ENCODE results near the gene TAMALIN.

Gene TAMALIN

DNA sequence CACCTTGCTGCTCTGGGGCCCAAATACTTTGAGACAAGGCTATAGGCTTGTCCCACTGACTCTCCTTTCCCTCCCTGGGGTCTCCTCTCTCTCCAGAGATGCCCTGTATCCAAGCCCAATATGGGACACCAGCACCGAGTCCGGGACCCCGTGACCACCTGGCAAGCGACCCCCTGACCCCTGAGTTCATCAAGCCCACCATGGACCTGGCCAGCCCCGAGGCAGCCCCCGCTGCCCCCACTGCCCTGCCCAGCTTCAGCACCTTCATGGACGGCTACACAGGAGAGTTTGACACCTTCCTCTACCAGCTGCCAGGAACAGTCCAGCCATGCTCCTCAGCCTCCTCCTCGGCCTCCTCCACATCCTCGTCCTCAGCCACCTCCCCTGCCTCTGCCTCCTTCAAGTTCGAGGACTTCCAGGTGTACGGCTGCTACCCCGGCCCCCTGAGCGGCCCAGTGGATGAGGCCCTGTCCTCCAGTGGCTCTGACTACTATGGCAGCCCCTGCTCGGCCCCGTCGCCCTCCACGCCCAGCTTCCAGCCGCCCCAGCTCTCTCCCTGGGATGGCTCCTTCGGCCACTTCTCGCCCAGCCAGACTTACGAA is 47.6 kb downstream of the TAMALIN start:
- Histone ChIP-seq H3K9me3 (ENCODE audit: control insufficient read depth, insufficient read depth, low read length) (no peaks in the 10 kb centered on the region), H3K27me3 (ENCODE audit: control insufficient read depth, insufficient read depth, low read length) (peaks cover 12% of the 10 kb centered on the region; the same call in 1 of the 2 replicates), H3K36me3 (ENCODE audit: control insufficient read depth, insufficient read depth, low read length) (peaks cover 18% of the 10 kb centered on the region; the same call in 1 of the 2 replicates), H3K4me1 (ENCODE audit: control insufficient read depth, insufficient read depth, low read length) (no peaks in the 10 kb centered on the region), H3K4me3 (ENCODE audit: low read length) (no peak overlapping the region), H3K27ac (ENCODE audit: low read length) (no peak overlapping the region)
- no CpG with 5 or more reads among the region's 21 CpGs for WGBS (ENCODE audit: insufficient coverage, insufficient read length)
- DNase-seq (ENCODE audit: low read depth, low spot score): no peak

DNA sequence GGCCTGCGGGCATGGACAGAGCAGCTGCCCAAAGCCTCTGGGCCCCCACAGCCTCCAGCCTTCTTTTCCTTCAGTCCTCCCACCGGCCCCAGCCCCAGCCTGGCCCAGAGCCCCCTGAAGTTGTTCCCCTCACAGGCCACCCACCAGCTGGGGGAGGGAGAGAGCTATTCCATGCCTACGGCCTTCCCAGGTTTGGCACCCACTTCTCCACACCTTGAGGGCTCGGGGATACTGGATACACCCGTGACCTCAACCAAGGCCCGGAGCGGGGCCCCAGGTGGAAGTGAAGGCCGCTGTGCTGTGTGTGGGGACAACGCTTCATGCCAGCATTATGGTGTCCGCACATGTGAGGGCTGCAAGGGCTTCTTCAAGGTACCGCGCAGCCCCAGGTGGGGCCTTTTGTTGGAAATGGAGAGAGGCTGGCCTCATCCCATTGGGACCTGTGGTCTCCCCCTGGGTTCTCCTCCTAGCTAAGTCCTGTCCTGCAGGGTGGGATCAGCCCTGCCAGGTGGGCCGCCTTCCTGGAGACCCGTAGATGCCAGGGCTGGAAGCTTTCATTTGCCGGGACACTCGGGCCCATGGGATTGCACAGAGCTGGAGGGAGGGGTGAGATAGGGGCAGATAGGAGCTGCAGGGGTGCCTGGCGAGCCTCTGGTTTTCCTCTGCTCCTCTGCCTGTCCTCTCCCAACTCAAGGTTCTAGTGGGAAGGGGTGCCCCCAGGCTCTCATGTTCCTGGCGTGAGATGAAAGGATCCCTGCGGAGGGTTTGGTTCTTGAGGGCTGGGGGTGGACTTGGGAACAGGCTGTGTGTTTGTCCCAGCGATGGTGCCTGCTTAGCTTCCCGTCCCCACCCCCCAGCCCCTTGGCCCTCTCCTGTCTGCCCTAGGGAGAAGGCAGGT is 48.3 kb downstream of the TAMALIN start:
- H3K36me3 ChIP-seq (ENCODE audit: control insufficient read depth, insufficient read depth, low read length): peaks cover 18% of the 10 kb centered on the region; the same call in 1 of the 2 replicates
- WGBS (ENCODE audit: insufficient coverage, insufficient read length): no CpG with 5 or more reads among the region's 21 CpGs

DNA sequence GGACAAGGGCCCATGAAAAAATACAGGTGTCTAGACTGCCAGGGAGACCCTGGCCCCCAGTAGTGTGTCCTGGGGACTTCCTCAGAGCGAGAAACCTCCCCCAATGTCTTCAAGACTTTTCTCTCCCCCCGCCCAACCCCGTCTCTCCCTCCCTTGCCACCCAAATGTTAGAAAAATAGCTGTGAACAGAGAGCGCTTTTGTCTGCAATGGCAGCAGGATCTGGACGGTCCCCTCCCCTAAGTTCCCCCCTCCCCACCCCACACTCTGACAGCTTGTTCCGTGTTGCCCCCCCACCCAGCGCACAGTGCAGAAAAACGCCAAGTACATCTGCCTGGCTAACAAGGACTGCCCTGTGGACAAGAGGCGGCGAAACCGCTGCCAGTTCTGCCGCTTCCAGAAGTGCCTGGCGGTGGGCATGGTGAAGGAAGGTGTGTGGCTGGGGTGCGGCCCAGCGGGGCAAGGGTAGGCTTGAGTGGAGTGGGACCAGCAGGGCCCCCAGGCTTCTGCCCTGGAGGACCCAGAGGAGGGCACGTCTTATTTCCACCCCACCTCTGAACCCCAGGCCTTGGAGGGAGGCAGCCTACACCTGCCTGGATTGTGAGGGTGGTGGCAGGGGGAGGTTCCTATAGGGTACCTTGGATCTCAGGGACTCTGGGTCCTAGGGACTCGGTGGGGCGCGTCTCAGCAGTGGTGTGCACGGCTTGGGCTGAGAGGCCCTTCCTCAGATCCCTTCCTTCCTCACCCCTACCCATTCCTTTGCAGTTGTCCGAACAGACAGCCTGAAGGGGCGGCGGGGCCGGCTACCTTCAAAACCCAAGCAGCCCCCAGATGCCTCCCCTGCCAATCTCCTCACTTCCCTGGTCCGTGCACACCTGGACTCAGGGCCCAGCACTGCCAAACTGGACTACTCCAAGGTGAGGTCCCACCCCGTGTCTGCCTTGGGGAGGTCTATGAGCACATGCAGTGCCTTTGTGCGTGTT is 49.3 kb downstream of the TAMALIN start:
- no peak overlapping the region for H3K4me3 ChIP-seq (ENCODE audit: low read length)
- H3K27me3 ChIP-seq (ENCODE audit: control insufficient read depth, insufficient read depth, low read length): peaks cover 3% of the 10 kb centered on the region; the same call in 1 of the 2 replicates
- no peak for DNase-seq (ENCODE audit: low read depth, low spot score)
- no CpG with 5 or more reads among the region's 27 CpGs for WGBS (ENCODE audit: insufficient coverage, insufficient read length)
- H3K9me3 ChIP-seq (ENCODE audit: control insufficient read depth, insufficient read depth, low read length): no peaks in the 10 kb centered on the region
- H3K27ac ChIP-seq (ENCODE audit: low read length): no peak overlapping the region
- H3K4me1 ChIP-seq (ENCODE audit: control insufficient read depth, insufficient read depth, low read length): no peaks in the 10 kb centered on the region
- peaks cover 18% of the 10 kb centered on the region; the same call in 1 of the 2 replicates for H3K36me3 ChIP-seq (ENCODE audit: control insufficient read depth, insufficient read depth, low read length)

More for the DNA sequence above, 48.3 kb downstream of the TAMALIN start:
- Histone ChIP-seq H3K27me3 (ENCODE audit: control insufficient read depth, insufficient read depth, low read length) (peaks cover 5% of the 10 kb centered on the region; the same call in 1 of the 2 replicates), H3K4me1 (ENCODE audit: control insufficient read depth, insufficient read depth, low read length) (no peaks in the 10 kb centered on the region), H3K9me3 (ENCODE audit: control insufficient read depth, insufficient read depth, low read length) (no peaks in the 10 kb centered on the region), H3K4me3 (ENCODE audit: low read length) (no peak overlapping the region), H3K27ac (ENCODE audit: low read length) (no peak overlapping the region)
- no peak for DNase-seq (ENCODE audit: low read depth, low spot score)

DNA sequence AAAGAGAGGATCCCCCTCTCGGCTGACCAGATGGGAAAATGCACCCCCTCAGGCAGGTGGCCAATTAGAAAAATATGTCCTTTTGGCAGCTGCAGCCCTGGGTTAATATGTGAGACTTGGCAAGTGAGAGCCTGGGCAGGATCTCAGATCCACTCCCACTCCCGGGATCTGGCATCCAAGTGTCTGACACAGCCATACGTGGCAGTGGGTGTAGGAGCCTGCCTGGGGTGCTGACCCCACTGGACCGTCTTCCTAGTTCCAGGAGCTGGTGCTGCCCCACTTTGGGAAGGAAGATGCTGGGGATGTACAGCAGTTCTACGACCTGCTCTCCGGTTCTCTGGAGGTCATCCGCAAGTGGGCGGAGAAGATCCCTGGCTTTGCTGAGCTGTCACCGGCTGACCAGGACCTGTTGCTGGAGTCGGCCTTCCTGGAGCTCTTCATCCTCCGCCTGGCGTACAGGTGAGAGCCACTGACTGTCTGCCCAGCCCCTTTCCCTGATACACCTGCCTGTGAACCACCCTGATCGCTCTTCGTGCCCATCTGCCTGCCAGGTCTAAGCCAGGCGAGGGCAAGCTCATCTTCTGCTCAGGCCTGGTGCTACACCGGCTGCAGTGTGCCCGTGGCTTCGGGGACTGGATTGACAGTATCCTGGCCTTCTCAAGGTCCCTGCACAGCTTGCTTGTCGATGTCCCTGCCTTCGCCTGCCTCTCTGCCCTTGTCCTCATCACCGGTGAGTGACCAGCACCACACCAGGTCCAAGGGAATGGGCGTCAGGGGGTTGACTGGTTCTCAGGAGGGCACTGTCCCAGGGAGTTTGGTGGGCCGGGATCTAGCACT is 50.3 kb downstream of the TAMALIN start:
- no peak overlapping the region for H3K4me3 ChIP-seq (ENCODE audit: low read length)
- no peaks in the 10 kb centered on the region for H3K4me1 ChIP-seq (ENCODE audit: control insufficient read depth, insufficient read depth, low read length)
- WGBS (ENCODE audit: insufficient coverage, insufficient read length): no CpG with 5 or more reads among the region's 23 CpGs
- H3K27ac ChIP-seq (ENCODE audit: low read length): no peak overlapping the region
- no peak for DNase-seq (ENCODE audit: low read depth, low spot score)
- no peaks in the 10 kb centered on the region for H3K9me3 ChIP-seq (ENCODE audit: control insufficient read depth, insufficient read depth, low read length)
- peaks cover 18% of the 10 kb centered on the region; the same call in 1 of the 2 replicates for H3K36me3 ChIP-seq (ENCODE audit: control insufficient read depth, insufficient read depth, low read length)
- no peaks in the 10 kb centered on the region; the same call in 1 of the 2 replicates for H3K27me3 ChIP-seq (ENCODE audit: control insufficient read depth, insufficient read depth, low read length)

DNA sequence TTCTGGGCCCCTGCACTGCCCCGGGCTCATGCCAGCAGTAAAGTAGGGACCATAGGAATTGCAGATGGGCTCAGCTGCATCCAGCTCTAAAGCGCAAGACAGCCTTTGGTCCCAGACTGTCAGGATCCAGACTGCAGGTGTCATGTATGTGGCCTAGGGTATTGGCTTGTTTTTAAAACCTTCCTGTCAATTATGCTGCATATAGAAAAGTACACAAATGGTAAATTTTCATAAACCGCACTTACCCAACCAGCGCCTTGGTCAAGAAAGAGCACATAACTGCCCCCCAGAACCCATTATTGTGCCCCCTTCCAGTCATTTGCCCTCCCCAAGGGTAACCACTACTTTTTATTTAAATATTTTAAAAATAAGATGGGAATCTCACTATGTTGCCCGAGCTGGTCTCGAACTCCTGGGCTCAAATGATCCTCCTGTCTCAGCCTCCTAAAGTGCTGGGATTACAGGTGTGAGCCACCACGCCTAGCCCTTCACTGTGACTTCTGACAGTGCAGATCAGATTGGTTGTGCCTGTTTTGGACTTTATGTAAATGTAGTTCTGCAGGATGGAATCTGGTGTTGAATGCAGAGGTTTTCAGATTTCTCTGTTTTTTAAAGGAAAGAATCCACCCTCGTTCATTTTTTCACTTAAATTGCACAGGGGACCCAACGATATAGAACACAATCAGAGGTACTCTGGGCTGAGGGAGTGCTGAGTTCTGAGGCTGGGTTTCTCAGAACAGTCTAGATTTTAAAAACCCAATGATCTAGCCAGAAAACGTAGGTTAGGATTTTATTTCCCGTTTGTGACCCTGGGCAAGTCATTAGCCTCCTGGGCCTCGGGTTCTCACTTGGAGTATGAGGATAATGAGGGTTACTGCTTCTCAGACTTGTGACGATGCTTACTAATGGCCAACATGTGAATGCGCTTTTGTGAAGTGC is 51.2 kb downstream of the TAMALIN start:
- peaks cover 18% of the 10 kb centered on the region; the same call in 1 of the 2 replicates for H3K36me3 ChIP-seq (ENCODE audit: control insufficient read depth, insufficient read depth, low read length)
- H3K4me3 ChIP-seq (ENCODE audit: low read length): no peak overlapping the region
- H3K27ac ChIP-seq (ENCODE audit: low read length): no peak overlapping the region
- DNase-seq (ENCODE audit: low read depth, low spot score): no peak
- no peaks in the 10 kb centered on the region for H3K27me3 ChIP-seq (ENCODE audit: control insufficient read depth, insufficient read depth, low read length)
- no peaks in the 10 kb centered on the region for H3K4me1 ChIP-seq (ENCODE audit: control insufficient read depth, insufficient read depth, low read length)
- no CpG with 5 or more reads among the region's 14 CpGs for WGBS (ENCODE audit: insufficient coverage, insufficient read length)
- H3K9me3 ChIP-seq (ENCODE audit: control insufficient read depth, insufficient read depth, low read length): no peaks in the 10 kb centered on the region

DNA sequence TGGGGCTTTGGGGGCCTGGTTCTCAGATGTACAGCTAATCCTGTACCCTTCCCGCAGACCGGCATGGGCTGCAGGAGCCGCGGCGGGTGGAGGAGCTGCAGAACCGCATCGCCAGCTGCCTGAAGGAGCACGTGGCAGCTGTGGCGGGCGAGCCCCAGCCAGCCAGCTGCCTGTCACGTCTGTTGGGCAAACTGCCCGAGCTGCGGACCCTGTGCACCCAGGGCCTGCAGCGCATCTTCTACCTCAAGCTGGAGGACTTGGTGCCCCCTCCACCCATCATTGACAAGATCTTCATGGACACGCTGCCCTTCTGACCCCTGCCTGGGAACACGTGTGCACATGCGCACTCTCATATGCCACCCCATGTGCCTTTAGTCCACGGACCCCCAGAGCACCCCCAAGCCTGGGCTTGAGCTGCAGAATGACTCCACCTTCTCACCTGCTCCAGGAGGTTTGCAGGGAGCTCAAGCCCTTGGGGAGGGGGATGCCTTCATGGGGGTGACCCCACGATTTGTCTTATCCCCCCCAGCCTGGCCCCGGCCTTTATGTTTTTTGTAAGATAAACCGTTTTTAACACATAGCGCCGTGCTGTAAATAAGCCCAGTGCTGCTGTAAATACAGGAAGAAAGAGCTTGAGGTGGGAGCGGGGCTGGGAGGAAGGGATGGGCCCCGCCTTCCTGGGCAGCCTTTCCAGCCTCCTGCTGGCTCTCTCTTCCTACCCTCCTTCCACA is 52.0 kb downstream of the TAMALIN start:
- WGBS (ENCODE audit: insufficient coverage, insufficient read length): no CpG with 5 or more reads among the region's 25 CpGs
- Histone ChIP-seq H3K27ac (ENCODE audit: low read length) (no peak overlapping the region), H3K4me3 (ENCODE audit: low read length) (no peak overlapping the region), H3K9me3 (ENCODE audit: control insufficient read depth, insufficient read depth, low read length) (no peaks in the 10 kb centered on the region), H3K27me3 (ENCODE audit: control insufficient read depth, insufficient read depth, low read length) (no peaks in the 10 kb centered on the region), H3K36me3 (ENCODE audit: control insufficient read depth, insufficient read depth, low read length) (peaks cover 18% of the 10 kb centered on the region; the same call in 1 of the 2 replicates), H3K4me1 (ENCODE audit: control insufficient read depth, insufficient read depth, low read length) (no peaks in the 10 kb centered on the region)
- no peak for DNase-seq (ENCODE audit: low read depth, low spot score)

DNA sequence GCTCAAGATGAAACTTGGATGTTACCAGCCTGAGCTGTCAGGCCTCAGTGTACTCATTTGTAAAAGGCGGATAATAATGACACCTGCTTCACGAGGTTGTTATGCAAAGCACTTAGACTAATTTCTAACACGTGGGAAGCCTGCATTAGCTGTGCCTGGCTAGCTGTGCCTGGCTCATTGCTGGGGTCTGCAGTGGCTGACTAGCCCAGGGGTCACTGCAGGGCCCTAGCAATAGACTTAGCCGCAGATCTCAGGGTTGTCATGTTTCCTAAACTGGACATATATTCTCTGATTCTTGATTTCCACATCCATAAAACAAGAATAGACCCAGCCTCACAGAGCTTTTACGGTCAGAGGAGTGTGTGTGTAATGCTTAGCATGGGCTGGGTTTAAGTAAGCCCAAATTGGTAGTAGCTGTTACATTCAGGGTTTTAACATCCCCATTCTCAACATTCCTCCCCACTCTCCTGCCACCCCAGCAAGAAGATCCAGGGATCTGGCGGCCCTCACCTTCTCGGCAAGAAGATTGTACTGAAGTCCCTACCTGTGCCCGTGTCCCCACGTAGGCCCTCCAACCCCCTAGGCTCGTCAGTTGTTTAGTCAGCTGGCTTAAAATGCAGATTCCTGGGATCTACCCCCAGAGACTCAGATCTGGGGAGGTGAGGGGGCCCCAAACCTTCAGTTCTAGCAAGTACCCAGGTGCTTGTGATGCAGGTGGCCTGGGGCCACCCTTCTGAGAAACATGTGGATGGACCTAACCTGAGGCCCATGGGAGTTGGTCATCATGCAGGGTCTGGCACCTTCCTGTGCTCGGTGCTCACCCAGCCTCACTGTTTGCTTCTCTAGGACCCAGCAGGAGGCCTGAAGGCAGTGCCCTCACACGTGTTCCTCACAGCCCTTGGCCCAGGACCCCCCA is 53.1 kb downstream of the TAMALIN start:
- no peaks in the 10 kb centered on the region for H3K4me1 ChIP-seq (ENCODE audit: control insufficient read depth, insufficient read depth, low read length)
- DNase-seq (ENCODE audit: low read depth, low spot score): no peak
- H3K4me3 ChIP-seq (ENCODE audit: low read length): no peak overlapping the region
- H3K27me3 ChIP-seq (ENCODE audit: control insufficient read depth, insufficient read depth, low read length): no peaks in the 10 kb centered on the region
- H3K36me3 ChIP-seq (ENCODE audit: control insufficient read depth, insufficient read depth, low read length): peaks cover 12% of the 10 kb centered on the region; the same call in 1 of the 2 replicates
- WGBS (ENCODE audit: insufficient coverage, insufficient read length): no CpG with 5 or more reads among the region's 12 CpGs
- no peaks in the 10 kb centered on the region for H3K9me3 ChIP-seq (ENCODE audit: control insufficient read depth, insufficient read depth, low read length)
- H3K27ac ChIP-seq (ENCODE audit: low read length): no peak overlapping the region
